B cell (primary cell): ENCODE data around the gene PYGM. TPM values are rescaled to one million over a fixed set of nuclear protein-coding genes. Genes with fewer than 3 reads are reported as not detected.

ENCODE experiments used
- ATAC-seq: fragments of 200-7000 bp; cut with Tn5 transposase; one replicate; pipeline ENCODE4 v1.10.0; 2021; ENCODE audit warnings: low read depth, mild to moderate bottlenecking, moderate number of reproducible peaks, moderate library complexity
- CTCF ChIA-PET: fragments of 350-600 bp; sonication (Branson Sonifier 250); formaldehyde crosslinking; loops from one replicate; lab custom pipeline; 2021; ENCODE audit warnings: antibody characterized with exemption, inconsistent platforms; lab: Charles Lee
- POLR2A ChIA-PET: fragments of 350-600 bp; sonication (Branson Sonifier 250); formaldehyde crosslinking; loops from one replicate; lab custom pipeline; 2021; ENCODE audit warnings: antibody characterized with exemption; lab: Charles Lee
- DNase-seq: peaks from one replicate; pipeline ENCODE4 v3.0.0; 2013
- H2AFZ ChIP-seq: 2 replicates; pipeline ENCODE4 v1.6.1; 2012; ENCODE audit warnings: mild to moderate bottlenecking, low read depth, low read length; ENCODE audit not compliant: insufficient read depth, poor library complexity, severe bottlenecking
- H3K27ac ChIP-seq, 2 donors: 1 replicate in 1 of 2; 2 replicates in 1 of 2; pipeline ENCODE4 v1.5.1; 2012 to 2013; ENCODE audit warnings: low read length in 2 of 2, mild to moderate bottlenecking in 2 of 2, moderate library complexity in 1 of 2
- H3K27me3 ChIP-seq, 4 experiments: fragments of 200-600 bp in 1 of 4; sonication (generic) in 1 of 4; replicated peaks in 1 of 4; 1 replicate in 2 of 4; 2 replicates in 2 of 4; pipeline versions ENCODE4 v1.6.1 to v1.7.0; 2013 to 2016; ENCODE audit warnings: low read length in 3 of 4, mild to moderate bottlenecking in 2 of 4, mixed read lengths in 1 of 4, moderate library complexity in 1 of 4; ENCODE audit not compliant: insufficient read depth in 4 of 4, control insufficient read depth in 3 of 4; ENCODE audit errors: control extremely low read depth in 1 of 4
- H3K36me3 ChIP-seq, 2 experiments: replicated peaks in 1 of 2; 1 replicate in 1 of 2; 2 replicates in 1 of 2; pipeline versions ENCODE4 v1.6.1 to v1.7.1; 2013; ENCODE audit warnings: low read length in 1 of 2; ENCODE audit not compliant: insufficient read depth in 2 of 2, control insufficient read depth in 1 of 2; ENCODE audit errors: control extremely low read depth in 1 of 2, extremely low read depth in 1 of 2
- H3K4me1 ChIP-seq, 2 donors: fragments of 200-600 bp in 1 of 2; sonication (generic) in 1 of 2; 1 replicate in 1 of 2; 2 replicates in 1 of 2; pipeline versions ENCODE4 v1.5.1 to v1.6.1; 2013 to 2017; ENCODE audit warnings: low read length in 2 of 2; ENCODE audit not compliant: control insufficient read depth in 2 of 2, insufficient read depth in 2 of 2
- H3K4me2 ChIP-seq: replicated peaks from 2 replicates; pipeline ENCODE3; 2012; ENCODE audit warnings: mild to moderate bottlenecking, low read depth, low read length; ENCODE audit not compliant: poor library complexity, severe bottlenecking
- H3K4me3 ChIP-seq, 5 experiments: fragments of 200-600 bp in 1 of 5; sonication (generic) in 1 of 5; 1 replicate in 3 of 5; 2 replicates in 2 of 5; pipeline versions ENCODE4 v1.5.1 to v1.7.0; 2011 to 2016; ENCODE audit warnings: low read length in 4 of 5, mild to moderate bottlenecking in 4 of 5, low read depth in 2 of 5, control low read depth in 1 of 5, moderate library complexity in 1 of 5; ENCODE audit not compliant: insufficient read depth in 1 of 5; ENCODE audit errors: control extremely low read depth in 1 of 5, extremely low read depth in 1 of 5
- H3K79me2 ChIP-seq: fragments of 200-600 bp; sonication (generic); one replicate; pipeline ENCODE4 v1.6.0; 2016; ENCODE audit warnings: low read length; ENCODE audit not compliant: control insufficient read depth, insufficient read depth
- H3K9ac ChIP-seq: fragments of 200-600 bp; sonication (generic); 2 replicates; pipeline ENCODE4 v1.6.1; 2017; ENCODE audit warnings: mild to moderate bottlenecking, low read length, moderate library complexity
- H3K9me3 ChIP-seq, 3 donors: one replicate each; pipeline versions ENCODE4 v1.6.1 to v1.7.1; 2013; ENCODE audit warnings: low read length in 2 of 3; ENCODE audit not compliant: control insufficient read depth in 2 of 3, insufficient read depth in 1 of 3; ENCODE audit errors: control extremely low read depth in 1 of 3
- H4K20me1 ChIP-seq: 2 replicates; pipeline ENCODE4 v1.6.0; 2012; ENCODE audit warnings: mild to moderate bottlenecking, low read length; ENCODE audit not compliant: insufficient read depth, control insufficient read depth, poor library complexity, severe bottlenecking
- H3K27ac Mint-ChIP-seq: one replicate; pipeline ENCODE4 v1.8.0; 2021; ENCODE audit warnings: mixed read lengths
- H3K27me3 Mint-ChIP-seq: one replicate; pipeline ENCODE4 v1.8.0; 2021; ENCODE audit warnings: mixed read lengths
- H3K4me1 Mint-ChIP-seq: one replicate; pipeline ENCODE4 v1.8.0; 2021; ENCODE audit warnings: mixed read lengths
- H3K4me3 Mint-ChIP-seq: one replicate; pipeline ENCODE4 v1.8.0; 2021; ENCODE audit warnings: mixed read lengths
- H3K9me3 Mint-ChIP-seq: one replicate; pipeline ENCODE4 v1.8.0; 2022; ENCODE audit warnings: mixed read lengths; ENCODE audit not compliant: insufficient read depth
- EZH2 ChIP-seq: IDR thresholded peaks from 2 replicates; pipeline ENCODE4 v1.6.1; 2012; ENCODE audit warnings: borderline replicate concordance, low read depth, mild to moderate bottlenecking, moderate library complexity, low read length; ENCODE audit not compliant: insufficient read depth, poor library complexity, severe bottlenecking
- WGBS: methylation state at CpG from one replicate; pipeline ENCODE4 v1.1.5; 2013; ENCODE audit warnings: missing lambda C conversion rate; ENCODE audit not compliant: insufficient coverage; 5-methylcytosine and 5-hydroxymethylcytosine counted together
- intact Hi-C: fragments of 100-400 bp; cut with micrococcal nuclease; formaldehyde crosslinking; loops from one replicate; pipeline ENCODE4 v1.10.0; 2022
- polyA plus RNA-seq: library from polyadenylated mRNA; depleted of rRNA; stranded (reverse); fragments of >200 nt; gene quantifications from 2 replicates; pipeline ENCODE4 v1.2.3, GENCODE V29; 2012
- total RNA-seq, 2 donors: library from RNA; stranded (reverse); fragments of 120-200 nt in 1 of 2; gene quantifications; 1 replicate in 1 of 2; 2 replicates in 1 of 2; pipeline versions ENCODE4 v1.2.3 to v1.2.4, GENCODE V29; 2013 to 2022
- TF ChIP-seq, protein P1 (sequence below): fragments of 200-600 bp; IDR thresholded peaks from one replicate; pipeline ENCODE4 v1.8.0; 2022; ENCODE audit warnings: antibody characterized with exemption, mild to moderate bottlenecking

Gene PYGM
- total and polyA plus RNA-seq, 2 donors (not counting 1 experiment from before 2014, with no cell fraction given) = 9.3 to 9.6 TPM

DNA sequence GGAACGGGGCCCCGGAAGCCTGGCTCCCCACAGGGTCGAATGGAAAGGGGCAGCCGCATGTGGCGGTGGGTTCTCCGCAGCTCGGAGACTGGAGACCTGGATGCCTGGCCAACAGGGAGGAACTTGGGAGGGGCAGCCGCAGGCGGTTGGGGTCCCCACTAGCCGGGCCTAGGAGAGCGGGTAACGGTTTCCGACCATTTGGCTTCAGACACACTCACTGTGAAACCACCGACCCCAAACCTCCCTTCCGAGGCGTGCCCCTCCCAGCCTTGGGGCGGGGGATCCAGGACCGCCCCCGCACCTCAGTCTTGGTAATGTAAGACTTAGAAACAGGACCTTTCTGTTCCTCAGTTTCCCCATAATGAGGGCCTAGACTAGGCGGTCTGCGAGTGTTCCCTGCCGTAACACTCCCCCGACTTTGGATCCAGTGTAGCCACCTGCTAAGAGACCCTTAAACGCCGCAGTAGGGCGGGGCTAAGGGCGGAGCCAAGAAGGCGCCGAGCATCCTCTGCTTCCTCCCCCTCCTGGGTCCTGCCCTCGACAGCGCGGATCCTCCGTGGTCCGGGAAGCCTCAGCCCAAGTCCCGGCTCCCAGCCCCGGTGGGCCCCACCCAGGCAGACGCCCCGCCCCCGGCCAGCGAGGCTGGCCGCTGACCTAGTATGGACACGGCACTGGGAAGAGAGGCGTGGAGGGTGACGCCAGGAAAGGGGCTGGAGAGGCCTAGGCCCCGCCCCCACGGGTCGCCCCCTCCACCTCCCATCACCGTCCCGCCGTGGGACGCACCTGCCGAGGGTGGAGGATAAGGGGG, 14.0 kb downstream of the PYGM start:
- peak overlapping the region; percentile 94 for H3K9ac ChIP-seq
- peak overlapping the region; percentile 48 to 99 (median 73) for H3K4me3 ChIP-seq
- TF ChIP-seq, protein P1, sequence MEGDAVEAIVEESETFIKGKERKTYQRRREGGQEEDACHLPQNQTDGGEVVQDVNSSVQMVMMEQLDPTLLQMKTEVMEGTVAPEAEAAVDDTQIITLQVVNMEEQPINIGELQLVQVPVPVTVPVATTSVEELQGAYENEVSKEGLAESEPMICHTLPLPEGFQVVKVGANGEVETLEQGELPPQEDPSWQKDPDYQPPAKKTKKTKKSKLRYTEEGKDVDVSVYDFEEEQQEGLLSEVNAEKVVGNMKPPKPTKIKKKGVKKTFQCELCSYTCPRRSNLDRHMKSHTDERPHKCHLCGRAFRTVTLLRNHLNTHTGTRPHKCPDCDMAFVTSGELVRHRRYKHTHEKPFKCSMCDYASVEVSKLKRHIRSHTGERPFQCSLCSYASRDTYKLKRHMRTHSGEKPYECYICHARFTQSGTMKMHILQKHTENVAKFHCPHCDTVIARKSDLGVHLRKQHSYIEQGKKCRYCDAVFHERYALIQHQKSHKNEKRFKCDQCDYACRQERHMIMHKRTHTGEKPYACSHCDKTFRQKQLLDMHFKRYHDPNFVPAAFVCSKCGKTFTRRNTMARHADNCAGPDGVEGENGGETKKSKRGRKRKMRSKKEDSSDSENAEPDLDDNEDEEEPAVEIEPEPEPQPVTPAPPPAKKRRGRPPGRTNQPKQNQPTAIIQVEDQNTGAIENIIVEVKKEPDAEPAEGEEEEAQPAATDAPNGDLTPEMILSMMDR = no peak
- no peak for TF ChIP-seq EZH2
- ChIA-PET POLR2A (interaction anchor here (0.6 to 8.9 kb wide), 13 partner anchors 10 to 787 kb away, joined by 3 to 175 read pairs (median 8); partner anchors contain the start of genes FAU, MAP4K2, MRPL49 and PYGM), CTCF (interaction anchor here (1.2 to 13.7 kb wide), 8 partner anchors 15 to 101 kb away, joined by 3 to 280 read pairs (median 33); partner anchors contain the start of genes MAP4K2 and SF1)
- peaks cover 58% of the 10 kb centered on the region for H3K4me1 Mint-ChIP-seq
- peaks cover 29 to 50% of the 10 kb centered on the region in 2 donors for H3K4me1 ChIP-seq
- peaks cover 34% of the 10 kb centered on the region for H4K20me1 ChIP-seq
- H2AFZ ChIP-seq = peak overlapping the region; percentile 75
- H3K79me2 ChIP-seq = peaks cover 36% of the 10 kb centered on the region
- no peaks in the 10 kb centered on the region for H3K9me3 ChIP-seq
- no peaks in the 10 kb centered on the region for H3K27me3 Mint-ChIP-seq
- no peaks in the 10 kb centered on the region for H3K27me3 ChIP-seq
- ATAC-seq = peak; percentile 46
- H3K9me3 Mint-ChIP-seq = no peaks in the 10 kb centered on the region
- intact Hi-C loops = loop anchor here (1.0 to 10.0 kb wide), 7 partner anchors 27 to 829 kb away; partner anchors contain the start of genes CDC42BPG, EHBP1L1, EHD1 and FAM89B
- peak overlapping the region; percentile 99 for H3K4me2 ChIP-seq
- peak overlapping the region; percentile 100 for H3K27ac Mint-ChIP-seq
- H3K4me3 Mint-ChIP-seq = peak overlapping the region; percentile 97
- peaks cover 0 to 16% of the 10 kb centered on the region in 2 experiments for H3K36me3 ChIP-seq
- H3K27ac ChIP-seq = peak overlapping the region; percentile 97 to 98
- peak; percentile 92 for DNase-seq
- WGBS = under 1% methylated on average over 32 of the region's 52 CpGs
